Measurements from ENCODE around the gene BEAN1. TPM values are rescaled to one million over a fixed set of nuclear protein-coding genes. Genes with fewer than 3 reads are reported as not detected.

The BEAN1 gene
- total and polyA plus RNA-seq, 2 experiments from 2014 or later = 0.07 to 0.10 TPM

DNA sequence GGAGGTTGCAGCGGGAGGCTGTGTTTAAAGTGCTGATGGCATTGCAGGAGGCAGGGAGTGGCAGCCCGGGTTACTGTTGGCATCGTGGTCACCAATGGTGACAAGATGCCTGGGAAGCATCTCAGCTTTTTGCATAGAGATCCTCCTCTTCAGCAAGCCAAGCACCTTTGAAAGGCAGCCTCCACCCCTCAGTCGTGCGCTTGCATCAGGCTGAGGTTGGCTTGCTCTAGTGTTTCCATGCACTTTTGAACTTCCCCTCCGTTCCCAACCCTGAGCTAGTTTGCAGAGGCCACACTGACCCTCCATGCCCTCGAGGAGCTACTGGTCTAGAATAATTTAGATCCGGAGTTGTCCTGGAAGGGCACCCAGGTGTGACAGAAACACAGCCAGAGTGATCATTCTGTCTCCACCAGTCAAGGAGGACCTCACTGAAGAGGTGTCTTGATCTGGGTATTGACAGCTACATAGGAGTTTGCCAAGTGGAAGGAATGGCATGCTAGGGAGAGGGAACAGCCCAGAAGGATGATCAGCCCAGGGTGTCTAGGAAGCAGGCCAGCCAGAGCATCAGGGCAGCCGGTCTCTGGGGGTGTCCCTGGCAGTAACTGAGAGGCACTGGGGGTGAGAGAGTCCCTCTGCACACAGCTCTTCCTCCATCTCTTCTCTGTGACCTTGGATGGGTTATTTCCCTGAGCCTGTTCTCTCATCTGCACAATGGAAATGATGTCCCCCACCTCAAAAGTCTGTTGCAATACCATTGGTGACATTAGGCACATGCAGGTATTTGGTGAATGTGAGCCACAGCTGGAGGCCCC is 7.7 kb downstream of the BEAN1 start:
- peaks cover 22% of the 10 kb centered on the region for H3K4me1 Mint-ChIP-seq
- DNase-seq (ENCODE audit: low spot score) (peak; percentile 77), ATAC-seq (peak; percentile 72)
- H3K4me3 ChIP-seq = no peak overlapping the region
- H3K9me3 Mint-ChIP-seq = no peaks in the 10 kb centered on the region
- H3K27ac ChIP-seq (ENCODE audit: low read depth) = no peak overlapping the region
- H2AFZ ChIP-seq = no peak overlapping the region
- no peak overlapping the region for H3K27ac Mint-ChIP-seq
- H3K4me1 ChIP-seq (ENCODE audit: insufficient read depth) = no peaks in the 10 kb centered on the region
- TF ChIP-seq NANOG (IDR thresholded peaks at IDR 0.05; ENCODE audit: borderline replicate concordance) (no peak), EZH2 (IDR thresholded peaks at IDR 0.05; ENCODE audit: low read depth, unreplicated experiment) (no peak), STAT1 (IDR thresholded peaks at IDR 0.05; ENCODE audit: unreplicated experiment) (no peak), ZNF114 (CRISPR knock-in tag; IDR thresholded peaks at IDR 0.05) (no peak), CREB1 (CRISPR knock-in tag; IDR thresholded peaks at IDR 0.05; ENCODE audit: low read depth) (no peak), ZNF331 (CRISPR knock-in tag; IDR thresholded peaks at IDR 0.05; ENCODE audit: low read depth) (no peak), POLR2AphosphoS5 (IDR thresholded peaks at IDR 0.05; ENCODE audit: low read depth) (no peak), JUNB (IDR thresholded peaks at IDR 0.05; ENCODE audit: unreplicated experiment) (no peak), EZH2phosphoT487 (IDR thresholded peaks at IDR 0.05; ENCODE audit: unreplicated experiment) (no peak)
- TF ChIP-seq, protein P1, sequence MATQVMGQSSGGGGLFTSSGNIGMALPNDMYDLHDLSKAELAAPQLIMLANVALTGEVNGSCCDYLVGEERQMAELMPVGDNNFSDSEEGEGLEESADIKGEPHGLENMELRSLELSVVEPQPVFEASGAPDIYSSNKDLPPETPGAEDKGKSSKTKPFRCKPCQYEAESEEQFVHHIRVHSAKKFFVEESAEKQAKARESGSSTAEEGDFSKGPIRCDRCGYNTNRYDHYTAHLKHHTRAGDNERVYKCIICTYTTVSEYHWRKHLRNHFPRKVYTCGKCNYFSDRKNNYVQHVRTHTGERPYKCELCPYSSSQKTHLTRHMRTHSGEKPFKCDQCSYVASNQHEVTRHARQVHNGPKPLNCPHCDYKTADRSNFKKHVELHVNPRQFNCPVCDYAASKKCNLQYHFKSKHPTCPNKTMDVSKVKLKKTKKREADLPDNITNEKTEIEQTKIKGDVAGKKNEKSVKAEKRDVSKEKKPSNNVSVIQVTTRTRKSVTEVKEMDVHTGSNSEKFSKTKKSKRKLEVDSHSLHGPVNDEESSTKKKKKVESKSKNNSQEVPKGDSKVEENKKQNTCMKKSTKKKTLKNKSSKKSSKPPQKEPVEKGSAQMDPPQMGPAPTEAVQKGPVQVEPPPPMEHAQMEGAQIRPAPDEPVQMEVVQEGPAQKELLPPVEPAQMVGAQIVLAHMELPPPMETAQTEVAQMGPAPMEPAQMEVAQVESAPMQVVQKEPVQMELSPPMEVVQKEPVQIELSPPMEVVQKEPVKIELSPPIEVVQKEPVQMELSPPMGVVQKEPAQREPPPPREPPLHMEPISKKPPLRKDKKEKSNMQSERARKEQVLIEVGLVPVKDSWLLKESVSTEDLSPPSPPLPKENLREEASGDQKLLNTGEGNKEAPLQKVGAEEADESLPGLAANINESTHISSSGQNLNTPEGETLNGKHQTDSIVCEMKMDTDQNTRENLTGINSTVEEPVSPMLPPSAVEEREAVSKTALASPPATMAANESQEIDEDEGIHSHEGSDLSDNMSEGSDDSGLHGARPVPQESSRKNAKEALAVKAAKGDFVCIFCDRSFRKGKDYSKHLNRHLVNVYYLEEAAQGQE (IDR thresholded peaks at IDR 0.05; ENCODE audit: unreplicated experiment) = no peak
- TF ChIP-seq, protein P2, sequence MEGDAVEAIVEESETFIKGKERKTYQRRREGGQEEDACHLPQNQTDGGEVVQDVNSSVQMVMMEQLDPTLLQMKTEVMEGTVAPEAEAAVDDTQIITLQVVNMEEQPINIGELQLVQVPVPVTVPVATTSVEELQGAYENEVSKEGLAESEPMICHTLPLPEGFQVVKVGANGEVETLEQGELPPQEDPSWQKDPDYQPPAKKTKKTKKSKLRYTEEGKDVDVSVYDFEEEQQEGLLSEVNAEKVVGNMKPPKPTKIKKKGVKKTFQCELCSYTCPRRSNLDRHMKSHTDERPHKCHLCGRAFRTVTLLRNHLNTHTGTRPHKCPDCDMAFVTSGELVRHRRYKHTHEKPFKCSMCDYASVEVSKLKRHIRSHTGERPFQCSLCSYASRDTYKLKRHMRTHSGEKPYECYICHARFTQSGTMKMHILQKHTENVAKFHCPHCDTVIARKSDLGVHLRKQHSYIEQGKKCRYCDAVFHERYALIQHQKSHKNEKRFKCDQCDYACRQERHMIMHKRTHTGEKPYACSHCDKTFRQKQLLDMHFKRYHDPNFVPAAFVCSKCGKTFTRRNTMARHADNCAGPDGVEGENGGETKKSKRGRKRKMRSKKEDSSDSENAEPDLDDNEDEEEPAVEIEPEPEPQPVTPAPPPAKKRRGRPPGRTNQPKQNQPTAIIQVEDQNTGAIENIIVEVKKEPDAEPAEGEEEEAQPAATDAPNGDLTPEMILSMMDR (conservative IDR thresholded peaks at IDR 0.05; ENCODE audit: low read depth in 2 of 2) = no peak
- TF ChIP-seq, protein P3, sequence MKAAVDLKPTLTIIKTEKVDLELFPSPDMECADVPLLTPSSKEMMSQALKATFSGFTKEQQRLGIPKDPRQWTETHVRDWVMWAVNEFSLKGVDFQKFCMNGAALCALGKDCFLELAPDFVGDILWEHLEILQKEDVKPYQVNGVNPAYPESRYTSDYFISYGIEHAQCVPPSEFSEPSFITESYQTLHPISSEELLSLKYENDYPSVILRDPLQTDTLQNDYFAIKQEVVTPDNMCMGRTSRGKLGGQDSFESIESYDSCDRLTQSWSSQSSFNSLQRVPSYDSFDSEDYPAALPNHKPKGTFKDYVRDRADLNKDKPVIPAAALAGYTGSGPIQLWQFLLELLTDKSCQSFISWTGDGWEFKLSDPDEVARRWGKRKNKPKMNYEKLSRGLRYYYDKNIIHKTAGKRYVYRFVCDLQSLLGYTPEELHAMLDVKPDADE (IDR thresholded peaks at IDR 0.05) = no peak
- TF ChIP-seq, protein P4, sequence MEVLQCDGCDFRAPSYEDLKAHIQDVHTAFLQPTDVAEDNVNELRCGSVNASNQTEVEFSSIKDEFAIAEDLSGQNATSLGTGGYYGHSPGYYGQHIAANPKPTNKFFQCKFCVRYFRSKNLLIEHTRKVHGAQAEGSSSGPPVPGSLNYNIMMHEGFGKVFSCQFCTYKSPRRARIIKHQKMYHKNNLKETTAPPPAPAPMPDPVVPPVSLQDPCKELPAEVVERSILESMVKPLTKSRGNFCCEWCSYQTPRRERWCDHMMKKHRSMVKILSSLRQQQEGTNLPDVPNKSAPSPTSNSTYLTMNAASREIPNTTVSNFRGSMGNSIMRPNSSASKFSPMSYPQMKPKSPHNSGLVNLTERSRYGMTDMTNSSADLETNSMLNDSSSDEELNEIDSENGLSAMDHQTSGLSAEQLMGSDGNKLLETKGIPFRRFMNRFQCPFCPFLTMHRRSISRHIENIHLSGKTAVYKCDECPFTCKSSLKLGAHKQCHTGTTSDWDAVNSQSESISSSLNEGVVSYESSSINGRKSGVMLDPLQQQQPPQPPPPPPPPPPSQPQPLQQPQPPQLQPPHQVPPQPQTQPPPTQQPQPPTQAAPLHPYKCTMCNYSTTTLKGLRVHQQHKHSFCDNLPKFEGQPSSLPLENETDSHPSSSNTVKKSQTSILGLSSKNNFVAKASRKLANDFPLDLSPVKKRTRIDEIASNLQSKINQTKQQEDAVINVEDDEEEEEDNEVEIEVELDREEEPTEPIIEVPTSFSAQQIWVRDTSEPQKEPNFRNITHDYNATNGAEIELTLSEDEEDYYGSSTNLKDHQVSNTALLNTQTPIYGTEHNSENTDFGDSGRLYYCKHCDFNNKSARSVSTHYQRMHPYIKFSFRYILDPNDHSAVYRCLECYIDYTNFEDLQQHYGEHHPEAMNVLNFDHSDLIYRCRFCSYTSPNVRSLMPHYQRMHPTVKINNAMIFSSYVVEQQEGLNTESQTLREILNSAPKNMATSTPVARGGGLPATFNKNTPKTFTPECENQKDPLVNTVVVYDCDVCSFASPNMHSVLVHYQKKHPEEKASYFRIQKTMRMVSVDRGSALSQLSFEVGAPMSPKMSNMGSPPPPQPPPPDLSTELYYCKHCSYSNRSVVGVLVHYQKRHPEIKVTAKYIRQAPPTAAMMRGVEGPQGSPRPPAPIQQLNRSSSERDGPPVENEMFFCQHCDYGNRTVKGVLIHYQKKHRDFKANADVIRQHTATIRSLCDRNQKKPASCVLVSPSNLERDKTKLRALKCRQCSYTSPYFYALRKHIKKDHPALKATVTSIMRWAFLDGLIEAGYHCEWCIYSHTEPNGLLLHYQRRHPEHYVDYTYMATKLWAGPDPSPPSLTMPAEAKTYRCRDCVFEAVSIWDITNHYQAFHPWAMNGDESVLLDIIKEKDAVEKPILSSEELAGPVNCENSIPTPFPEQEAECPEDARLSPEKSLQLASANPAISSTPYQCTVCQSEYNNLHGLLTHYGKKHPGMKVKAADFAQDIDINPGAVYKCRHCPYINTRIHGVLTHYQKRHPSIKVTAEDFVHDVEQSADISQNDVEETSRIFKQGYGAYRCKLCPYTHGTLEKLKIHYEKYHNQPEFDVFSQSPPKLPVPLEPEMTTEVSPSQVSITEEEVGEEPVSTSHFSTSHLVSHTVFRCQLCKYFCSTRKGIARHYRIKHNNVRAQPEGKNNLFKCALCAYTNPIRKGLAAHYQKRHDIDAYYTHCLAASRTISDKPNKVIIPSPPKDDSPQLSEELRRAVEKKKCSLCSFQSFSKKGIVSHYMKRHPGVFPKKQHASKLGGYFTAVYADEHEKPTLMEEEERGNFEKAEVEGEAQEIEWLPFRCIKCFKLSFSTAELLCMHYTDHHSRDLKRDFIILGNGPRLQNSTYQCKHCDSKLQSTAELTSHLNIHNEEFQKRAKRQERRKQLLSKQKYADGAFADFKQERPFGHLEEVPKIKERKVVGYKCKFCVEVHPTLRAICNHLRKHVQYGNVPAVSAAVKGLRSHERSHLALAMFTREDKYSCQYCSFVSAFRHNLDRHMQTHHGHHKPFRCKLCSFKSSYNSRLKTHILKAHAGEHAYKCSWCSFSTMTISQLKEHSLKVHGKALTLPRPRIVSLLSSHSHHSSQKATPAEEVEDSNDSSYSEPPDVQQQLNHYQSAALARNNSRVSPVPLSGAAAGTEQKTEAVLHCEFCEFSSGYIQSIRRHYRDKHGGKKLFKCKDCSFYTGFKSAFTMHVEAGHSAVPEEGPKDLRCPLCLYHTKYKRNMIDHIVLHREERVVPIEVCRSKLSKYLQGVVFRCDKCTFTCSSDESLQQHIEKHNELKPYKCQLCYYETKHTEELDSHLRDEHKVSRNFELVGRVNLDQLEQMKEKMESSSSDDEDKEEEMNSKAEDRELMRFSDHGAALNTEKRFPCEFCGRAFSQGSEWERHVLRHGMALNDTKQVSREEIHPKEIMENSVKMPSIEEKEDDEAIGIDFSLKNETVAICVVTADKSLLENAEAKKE (CRISPR knock-in tag; IDR thresholded peaks at IDR 0.05) = no peak
- H3K4me3 Mint-ChIP-seq = no peak overlapping the region
- H3K36me3 Mint-ChIP-seq (ENCODE audit: low read depth) = no peaks in the 10 kb centered on the region
- no peaks in the 10 kb centered on the region for H3K9me2 ChIP-seq (ENCODE audit: insufficient read depth)
- H3K27me3 ChIP-seq (ENCODE audit: insufficient read depth) = peaks cover 23% of the 10 kb centered on the region
- peaks cover 24% of the 10 kb centered on the region for H3K27me3 Mint-ChIP-seq (ENCODE audit: insufficient read depth, low read depth, poor library complexity)
- no peaks in the 10 kb centered on the region for H3F3A ChIP-seq (replicated peaks; ENCODE audit: low read depth)
- H3K4me2 ChIP-seq = no peak overlapping the region
- no peaks in the 10 kb centered on the region for H4K20me1 ChIP-seq (replicated peaks; ENCODE audit: insufficient read depth)
- no peaks in the 10 kb centered on the region for H3K36me3 ChIP-seq (ENCODE audit: insufficient read depth)
- no peaks in the 10 kb centered on the region for H3K79me2 ChIP-seq (replicated peaks; ENCODE audit: insufficient read depth)

All from GM23338 (cell line).